GM12878 (cell line): ENCODE measurements around the gene SMARCAL1. TPM values are rescaled to one million over a fixed set of nuclear protein-coding genes. Genes with fewer than 3 reads are reported as not detected.

Experiments used
- ATAC-seq: fragments of 200-7000 bp; cut with Tn5 transposase; 3 replicates; pipeline ENCODE4 v1.9.1; 2020; ENCODE audit warnings: mild to moderate bottlenecking, moderate library complexity
- BruUV-seq: library from RNA; stranded (reverse); fragments of 400-500 nt; replicated peaks from 2 replicates; lab custom pipeline; 2021; lab: Mats Ljungman, UMichigan
- CTCF ChIA-PET: fragments of 300-600 bp; sonication (Branson Sonifier 250); formaldehyde crosslinking; extraction: SDS; loops from one replicate; lab custom pipeline; 2021; ENCODE audit warnings: inconsistent platforms; lab: Yijun Ruan, JAX
- POLR2A ChIA-PET: fragments of 350-600 bp; formaldehyde crosslinking; extraction: SDS; loops from one replicate; lab custom pipeline; 2021; ENCODE audit warnings: inconsistent platforms; lab: Charles Lee
- RAD21 ChIA-PET: fragments of 300-600 bp; sonication (Branson Sonifier 250); formaldehyde crosslinking; loops from one replicate; lab custom pipeline; 2023; ENCODE audit warnings: antibody characterized with exemption; ENCODE audit not compliant: unreplicated experiment; lab: Charles Lee
- SMC1A ChIA-PET: fragments of 300-600 bp; sonication (Branson Sonifier 250); formaldehyde crosslinking; loops from one replicate; lab custom pipeline; 2023; ENCODE audit not compliant: unreplicated experiment, uncharacterized antibody; lab: Charles Lee
- DNase-seq: peaks from one replicate; pipeline ENCODE4 v3.0.0-alpha.2; 2011; ENCODE audit warnings: low read depth, low spot score
- FAIRE-seq: peaks from 3 replicates; lab custom pipeline; 2011; peaks lifted over from hg19 to GRCh38; lab: Jason Lieb, UNC
- H2AFZ ChIP-seq: 2 replicates; pipeline ENCODE4 v1.6.0; 2011; ENCODE audit warnings: low read depth, low read length, control low read depth; ENCODE audit not compliant: control insufficient read depth
- H3K27ac ChIP-seq: 2 replicates; pipeline ENCODE4 v1.5.1; 2011; ENCODE audit warnings: control low read depth; ENCODE audit not compliant: control insufficient read depth, insufficient read depth
- H3K27me3 ChIP-seq, 2 experiments: replicated peaks in 1 of 2; 2 replicates each; pipeline versions ENCODE4 v1.6.0 to v1.6.1; 2011; ENCODE audit warnings: low read length in 1 of 2; ENCODE audit not compliant: control insufficient read depth in 2 of 2, insufficient read depth in 2 of 2
- H3K36me3 ChIP-seq, 2 experiments: 2 replicates each; pipeline ENCODE4 v1.5.1; 2011; ENCODE audit warnings: low read length in 1 of 2; ENCODE audit not compliant: control insufficient read depth in 2 of 2, insufficient read depth in 2 of 2
- H3K4me1 ChIP-seq: 2 replicates; pipeline ENCODE4 v1.6.1; 2011; ENCODE audit warnings: mild to moderate bottlenecking, low read length, moderate library complexity, mixed read lengths; ENCODE audit not compliant: control insufficient read depth, insufficient read depth
- H3K4me2 ChIP-seq: 2 replicates; pipeline ENCODE4 v1.6.0; 2011; ENCODE audit warnings: control low read depth; ENCODE audit not compliant: control insufficient read depth, insufficient read depth
- H3K4me3 ChIP-seq: fragments of 200-600 bp; sonication (generic); 2 replicates; pipeline ENCODE4 v1.5.1; 2016
- H3K79me2 ChIP-seq: 2 replicates; pipeline ENCODE4 v1.6.0; 2011; ENCODE audit warnings: low read length; ENCODE audit not compliant: control insufficient read depth, insufficient read depth
- H3K9ac ChIP-seq: 2 replicates; pipeline ENCODE4 v1.8.0; 2011; ENCODE audit warnings: low read length, control low read depth, mixed read lengths; ENCODE audit not compliant: control insufficient read depth, insufficient read depth
- H3K9me3 ChIP-seq: replicated peaks from 3 replicates; pipeline ENCODE4 v1.5.1; 2011; ENCODE audit warnings: mild to moderate bottlenecking, low read length; ENCODE audit not compliant: control insufficient read depth, insufficient read depth
- H4K20me1 ChIP-seq: 2 replicates; pipeline ENCODE4 v1.6.0; 2011; ENCODE audit not compliant: control insufficient read depth, insufficient read depth
- EGR1 ChIP-seq, 2 experiments: IDR thresholded peaks; 1 replicate in 1 of 2; 2 replicates in 1 of 2; pipeline ENCODE4 v1.6.1; 2011 to 2012; ENCODE audit warnings: low read depth in 2 of 2, low read length in 2 of 2, borderline replicate concordance in 1 of 2, mild to moderate bottlenecking in 1 of 2, moderate library complexity in 1 of 2
- GABPA ChIP-seq: IDR thresholded peaks from 2 replicates; pipeline ENCODE4 v1.6.1; 2014; ENCODE audit warnings: antibody characterized with exemption, low read depth, mild to moderate bottlenecking, inconsistent platforms
- JUNB ChIP-seq: IDR thresholded peaks from 2 replicates; pipeline ENCODE4 v1.6.1; 2016; ENCODE audit warnings: antibody characterized with exemption, mild to moderate bottlenecking
- KAT2A ChIP-seq: conservative IDR thresholded peaks from 2 replicates; pipeline ENCODE4 v1.6.1; 2011; ENCODE audit warnings: low read depth, low read length; ENCODE audit not compliant: control insufficient read depth
- MLLT1 ChIP-seq: fragments of 450-650 bp; IDR thresholded peaks from 2 replicates; pipeline ENCODE4 v1.6.1; 2016; ENCODE audit warnings: mild to moderate bottlenecking
- POLR2A ChIP-seq: IDR thresholded peaks from 2 replicates; pipeline ENCODE4 v1.6.1; 2011; ENCODE audit warnings: low read depth, mild to moderate bottlenecking, low read length
- RAD21 ChIP-seq: IDR thresholded peaks from 2 replicates; pipeline ENCODE4 v1.6.1; 2011; ENCODE audit warnings: mild to moderate bottlenecking, low read depth, low read length, moderate library complexity; ENCODE audit not compliant: insufficient read depth
- SMC3 ChIP-seq: IDR thresholded peaks from 2 replicates; pipeline ENCODE4 v1.6.1; 2011; ENCODE audit warnings: low read length, improper control_type of control experiment, borderline replicate concordance
- ZBTB33 ChIP-seq: fragments of 450-650 bp; IDR thresholded peaks from 2 replicates; pipeline ENCODE4 v1.6.1; 2017; ENCODE audit warnings: mild to moderate bottlenecking
- ZNF622 ChIP-seq: fragments of 450-650 bp; IDR thresholded peaks from 2 replicates; pipeline ENCODE4 v1.6.1; 2017; ENCODE audit warnings: mild to moderate bottlenecking, inconsistent platforms
- WGBS: methylation state at CpG from one replicate; pipeline ENCODE4 v1.1.6; 2016; ENCODE audit warnings: low lambda C conversion rate; ENCODE audit not compliant: insufficient replicate concordance, insufficient coverage; ENCODE audit errors: missing lambda C conversion rate; 5-methylcytosine and 5-hydroxymethylcytosine counted together
- in situ Hi-C: fragments of 300-500 bp; cut with MboI; formaldehyde crosslinking; loops from 9 replicates; pipeline ENCODE4 v1.14.3; 2018; ENCODE audit warnings: mixed read lengths
- intact Hi-C: fragments of 100-400 bp; cut with micrococcal nuclease; formaldehyde crosslinking; loops from one replicate; pipeline ENCODE4 v1.14.2; 2022; ENCODE audit not compliant: unreplicated experiment
- polyA plus RNA-seq, 11 experiments: library from polyadenylated mRNA; depleted of rRNA in 4 of 11; unstranded in 6 of 11; stranded (reverse) in 5 of 11; fragments of >200 nt; fragmentation: Nextera tagmentation in 4 of 11; fragmentation: Illumina TruSeq in 1 of 11; extraction: Ambion mirVana in 4 of 11; extraction: Trizol in 1 of 11; gene quantifications; 1 replicate in 1 of 11; 2 replicates in 10 of 11; pipeline versions ENCODE4 v1.2.1 to v1.2.3, GENCODE V29; 2011 to 2016; ENCODE audit warnings: inconsistent platforms in 2 of 11, missing spikeins in 2 of 11, low read depth in 1 of 11
- total RNA-seq, 4 experiments: library from RNA; depleted of rRNA in 3 of 4; stranded (reverse); fragments of >200 nt in 3 of 4; fragmentation: Illumina TruSeq in 1 of 4; extraction: Trizol in 1 of 4; gene quantifications; 2 replicates each; pipeline versions ENCODE4 v1.2.1 to v1.2.3, GENCODE V29; 2013 to 2021

The SMARCAL1 gene
- total and polyA plus RNA-seq, 10 of the 15 experiments (the other 5 are each of a cell fraction or from before 2014, with no cell fraction given) = 10.8 to 32.9 (median 21.8) TPM

- Histone ChIP-seq H3K9ac (no peak overlapping the region), H3K4me3 (no peak overlapping the region), H3K9me3 (no peaks in the 10 kb centered on the region), H2AFZ (no peak overlapping the region), H3K4me2 (no peak overlapping the region), H3K27me3 (no peaks in the 10 kb centered on the region), H3K27ac (no peak overlapping the region), H3K4me1 (no peaks in the 10 kb centered on the region), H4K20me1 (no peaks in the 10 kb centered on the region), H3K36me3 (peaks cover 5 to 48% of the 10 kb centered on the region in 2 experiments), H3K79me2 (no peaks in the 10 kb centered on the region)
- TF ChIP-seq JUNB (peak; percentile 7; the same call in 1 of the 2 replicates), MLLT1 (no peak)
- CTCF ChIA-PET = no interaction called here
- intact Hi-C loops = no loop called here
- SMC1A ChIA-PET = interaction anchor here (1.4 kb wide), 1 partner anchor 17 kb away, joined by 3 read pairs; no protein-coding TSS in a partner anchor
- FAIRE-seq (no peak), DNase-seq (no peak), ATAC-seq (no peak)
- no TSS peak for BruUV-seq
- in situ Hi-C loops = no loop called here
- RAD21 ChIA-PET = no interaction called here
- POLR2A ChIA-PET = no interaction called here
Measured at GRCh38 chr2:216431531-216431856, 19.2 kb downstream of the SMARCAL1 start.

- Histone ChIP-seq H3K4me1 (no peaks in the 10 kb centered on the region), H3K27ac (no peak overlapping the region), H2AFZ (no peak overlapping the region), H3K36me3 (peaks cover 5 to 28% of the 10 kb centered on the region in 2 experiments), H3K4me3 (no peak overlapping the region), H3K4me2 (no peak overlapping the region), H3K27me3 (no peaks in the 10 kb centered on the region), H3K9me3 (no peaks in the 10 kb centered on the region), H4K20me1 (no peaks in the 10 kb centered on the region), H3K9ac (no peak overlapping the region), H3K79me2 (no peaks in the 10 kb centered on the region)
- ChIA-PET RAD21 (no interaction called here), SMC1A (interaction anchor here (1.4 kb wide), 1 partner anchor 10 kb away, joined by 4 read pairs; no protein-coding TSS in a partner anchor), CTCF (no interaction called here), POLR2A (no interaction called here)
- BruUV-seq = no TSS peak
- intact Hi-C loops = no loop called here
- DNase-seq (no peak), ATAC-seq (no peak), FAIRE-seq (no peak)
- WGBS = 60% methylated on average over 2 of the region's 2 CpGs
- in situ Hi-C loops = no loop called here
- TF ChIP-seq ZBTB33 (no peak), KAT2A (no peak), POLR2A (no peak), GABPA (no peak), RAD21 (no peak), EGR1 (IDR thresholded peaks at IDR 0.05; ENCODE audit: borderline replicate concordance in 1 of 2, low read depth in 2 of 2, low read length in 2 of 2) (no peak), SMC3 (no peak), ZNF622 (no peak)
Measured at GRCh38 chr2:216436383-216436782, 24.1 kb downstream of the SMARCAL1 start.
